ENCODE measurements around the gene PNPLA1.

GRCh38 chr6:36297511-36297910, 27.7 kb downstream of the PNPLA1 start:
- TF ChIP-seq ZNF70 (CRISPR knock-in tag; IDR thresholded peaks at IDR 0.05): no peak
- TF ChIP-seq OSR1 (CRISPR knock-in tag; IDR thresholded peaks at IDR 0.05): no peak
- TF ChIP-seq CSRNP3 (CRISPR knock-in tag; IDR thresholded peaks at IDR 0.05): no peak
- no peak for TF ChIP-seq ZFP3 (CRISPR knock-in tag; IDR thresholded peaks at IDR 0.05)
- no peak for TF ChIP-seq TCF4 (CRISPR knock-in tag; IDR thresholded peaks at IDR 0.05; ENCODE audit: borderline replicate concordance)
- TF ChIP-seq ESRRG (CRISPR knock-in tag; IDR thresholded peaks at IDR 0.05): no peak
- no peak for TF ChIP-seq ZFP30 (CRISPR knock-in tag; IDR thresholded peaks at IDR 0.05)
- no peak for TF ChIP-seq POU6F1 (CRISPR knock-in tag; IDR thresholded peaks at IDR 0.05; ENCODE audit: borderline replicate concordance, low read depth)
